SK-N-MC (cell line): ENCODE results near the gene ETFDH.

Experiments
- EZH2 ChIP-seq: fragments of 200-600 bp; sonication (generic); IDR thresholded peaks from one replicate; pipeline ENCODE4 v1.6.1; 2017; ENCODE audit warnings: antibody characterized with exemption
- FOXP2 ChIP-seq: optimal IDR thresholded peaks from 2 replicates; pipeline ENCODE3; 2011; ENCODE audit warnings: mild to moderate bottlenecking, moderate library complexity; ENCODE audit not compliant: insufficient read depth; ENCODE audit errors: extremely low read length, control extremely low read depth
- POLR2AphosphoS5 ChIP-seq: IDR thresholded peaks from 2 replicates; pipeline ENCODE4 v1.6.1; 2012; ENCODE audit warnings: mild to moderate bottlenecking, low read depth, low read length, borderline replicate concordance

DNA sequence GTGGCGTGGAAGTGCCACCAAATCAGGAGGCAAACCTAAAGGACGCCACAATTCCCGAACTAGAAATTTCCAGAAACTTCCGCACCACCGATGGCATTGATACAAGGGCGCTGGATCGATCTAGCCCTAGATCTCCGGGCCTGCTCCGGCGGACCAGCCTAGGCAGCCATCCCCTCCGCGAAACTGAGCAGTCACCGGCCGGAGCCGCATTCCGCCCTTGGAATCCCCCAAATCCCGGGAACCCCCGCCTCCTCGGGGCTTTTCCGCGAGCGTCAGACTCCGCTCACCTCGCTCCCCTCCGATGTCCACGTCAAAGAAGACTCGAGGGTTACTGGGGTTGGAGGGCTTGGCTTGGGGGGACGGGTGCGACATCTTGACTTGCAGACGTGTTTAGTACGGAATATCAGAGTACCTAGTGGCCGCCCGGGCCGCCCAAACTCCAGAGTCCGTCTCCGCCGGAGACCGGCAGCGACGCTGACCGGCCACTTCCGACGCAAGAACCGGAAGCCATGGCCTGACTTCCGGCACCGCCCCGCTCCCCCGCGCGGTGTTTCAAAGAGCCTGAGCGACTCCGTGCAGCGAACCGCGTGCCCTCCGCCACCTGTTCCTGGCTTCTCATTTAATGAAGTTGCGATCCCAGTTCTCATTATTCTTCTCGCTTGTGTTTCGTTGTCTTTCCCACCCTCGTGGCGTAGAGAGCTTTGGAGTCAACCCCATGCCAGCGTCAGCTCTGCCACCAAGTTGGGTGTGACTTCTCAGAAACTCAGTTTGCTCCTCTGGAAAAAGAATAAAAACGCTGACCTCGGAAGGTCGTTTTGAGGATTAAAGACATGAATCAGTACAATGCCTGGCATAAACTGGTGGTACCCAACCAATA lies 51.1 kb downstream of the ETFDH start, which contains the start of gene PPID:
- TF ChIP-seq POLR2AphosphoS5, result peak; percentile 98
- no peak for TF ChIP-seq EZH2
- TF ChIP-seq FOXP2, result peak; percentile 84
